ENCODE results near the gene RAB31.

GRCh38 chr18:9741406-9741792 lies 33.3 kb downstream of the RAB31 start:
- TF ChIP-seq POLR2A (IDR thresholded peaks at IDR 0.05) (no peak), POLR2AphosphoS5 (IDR thresholded peaks at IDR 0.05) (no peak)
